NCI-H1436 treated with DMSO at 0.1 percent for 48 hours (cell line): ENCODE results near the gene SLAMF9.

ENCODE experiments used
- DNase-seq: peaks from one replicate; lab custom pipeline; 2025; lab: John Stamatoyannopoulos, UW

The SLAMF9 gene

GRCh38 chr1:159974350-159974965 is 20.4 kb upstream of the SLAMF9 start:
- no peak for DNase-seq

DNA sequence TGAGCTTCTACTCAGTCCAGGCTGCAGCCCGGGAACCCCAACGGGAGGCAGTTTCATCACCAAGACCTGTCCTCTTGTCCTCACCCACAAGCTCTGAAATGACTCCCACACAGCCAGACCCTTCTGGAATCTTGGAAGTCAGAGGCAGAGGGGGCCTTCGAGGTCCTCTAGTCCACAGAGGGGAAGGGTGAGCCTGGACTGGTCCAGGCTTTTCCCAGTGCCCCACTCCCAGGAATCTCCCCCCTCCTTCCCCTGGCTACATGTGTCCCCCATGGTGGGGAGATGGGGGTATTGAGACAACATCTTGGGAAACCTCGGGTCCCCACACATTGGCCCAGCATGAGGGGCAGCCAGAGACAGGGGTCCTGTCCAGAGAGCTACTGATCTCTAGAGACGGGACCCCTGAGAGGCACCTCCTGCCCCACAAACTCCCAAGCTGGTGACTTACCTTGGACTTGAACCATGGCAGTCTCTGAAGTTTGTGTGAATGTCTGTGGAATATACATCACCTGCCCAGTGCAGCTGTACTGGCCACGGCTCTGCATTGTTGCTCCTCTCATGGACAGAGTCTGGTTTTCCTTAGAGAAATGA is 19.4 kb upstream of the SLAMF9 start:
- no peak for DNase-seq

DNA sequence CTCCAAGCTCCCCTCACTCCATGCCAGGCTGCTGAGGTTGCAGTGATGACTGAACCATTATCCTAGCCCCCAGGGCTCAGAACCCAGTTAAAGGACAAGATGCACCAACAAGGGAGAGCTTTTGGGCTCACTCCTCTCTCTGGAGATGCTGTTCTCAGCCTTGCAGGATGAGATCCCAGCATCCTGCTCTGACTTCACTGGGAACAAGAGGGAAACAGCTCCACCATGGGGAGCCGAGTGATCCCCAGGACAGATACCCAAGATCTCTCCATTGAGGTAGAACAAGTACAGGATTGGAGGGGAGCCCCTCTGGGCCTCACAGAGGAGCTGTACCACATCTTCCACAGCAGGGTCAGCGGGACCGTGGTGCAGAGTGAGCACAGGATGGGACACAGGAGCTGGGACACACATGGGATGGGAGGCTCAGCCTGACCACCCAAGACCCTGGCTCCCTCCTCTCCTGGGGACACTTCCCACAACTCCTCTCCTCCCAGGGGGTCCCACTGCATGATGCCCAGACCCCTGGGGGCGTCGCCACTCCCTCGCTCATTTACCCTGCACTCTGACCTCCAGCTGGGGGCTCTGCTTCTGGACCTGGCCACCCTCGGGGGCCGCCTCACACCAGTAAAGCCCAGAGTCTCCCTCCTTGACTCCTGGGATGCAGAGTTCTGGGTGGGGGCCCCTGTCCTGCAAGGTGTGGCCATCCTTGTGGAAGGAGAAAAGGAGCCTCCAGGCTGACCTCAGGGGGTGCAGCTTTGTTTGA is 18.6 kb upstream of the SLAMF9 start:
- no peak for DNase-seq

DNA sequence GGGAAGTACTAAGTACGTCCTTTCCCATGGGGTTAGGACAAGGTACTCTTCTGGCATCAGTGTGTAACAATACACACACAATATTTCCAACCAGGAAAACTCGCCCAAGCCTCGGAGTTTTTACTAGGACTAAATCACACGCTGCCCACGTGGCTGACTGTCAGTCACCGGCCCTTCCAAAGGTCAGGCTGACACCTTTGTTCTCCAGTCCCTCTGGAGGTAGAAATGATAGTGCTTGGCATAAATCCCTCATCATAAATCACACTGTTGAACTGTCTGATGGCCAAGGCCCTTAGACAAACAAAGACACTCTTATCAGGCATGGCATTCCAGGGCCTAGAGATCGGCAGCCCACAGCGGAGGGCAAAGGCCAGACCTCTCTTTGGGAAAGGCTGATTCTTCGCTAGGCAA is 16.9 kb upstream of the SLAMF9 start:
- DNase-seq = no peak

DNA sequence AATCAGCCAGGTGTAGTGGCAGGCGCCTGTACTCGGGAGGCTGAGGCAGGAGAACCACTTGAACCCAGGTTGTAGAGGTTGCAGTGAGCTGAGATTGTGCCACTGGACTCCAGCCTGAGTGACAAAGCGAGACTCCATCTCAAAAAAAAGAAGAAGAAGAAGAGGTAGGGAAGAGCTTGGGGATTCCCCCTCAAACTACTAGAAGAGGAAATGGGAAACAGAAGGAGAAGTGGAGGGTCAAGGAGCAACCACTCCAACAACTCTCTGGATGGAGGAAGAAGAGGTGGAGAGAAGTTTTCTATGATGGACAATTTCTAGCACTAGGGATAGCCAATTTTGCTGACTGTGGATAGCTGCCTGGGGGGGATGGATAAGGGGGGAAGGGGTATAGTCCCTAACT is 14.9 kb upstream of the SLAMF9 start:
- no peak for DNase-seq

DNA sequence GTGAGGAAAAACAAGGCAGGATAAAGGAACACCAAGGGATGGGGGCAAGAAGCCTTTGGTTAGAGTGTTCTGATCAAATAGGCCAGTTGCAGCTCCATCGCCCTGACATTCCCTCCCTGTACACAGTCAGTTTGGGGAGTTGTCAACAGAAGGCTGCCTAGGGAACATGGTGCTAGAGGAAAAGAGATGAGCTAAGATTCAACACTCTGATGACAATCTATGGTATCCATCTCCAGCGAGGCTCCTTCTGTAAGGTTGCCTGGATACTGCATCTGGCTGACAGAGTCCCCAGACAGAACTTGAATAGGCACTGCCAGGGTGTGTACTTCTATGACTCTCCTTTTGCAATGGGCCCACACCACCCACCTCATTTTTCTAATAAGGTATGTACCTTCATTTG is 11.2 kb upstream of the SLAMF9 start:
- DNase-seq = no peak

DNA sequence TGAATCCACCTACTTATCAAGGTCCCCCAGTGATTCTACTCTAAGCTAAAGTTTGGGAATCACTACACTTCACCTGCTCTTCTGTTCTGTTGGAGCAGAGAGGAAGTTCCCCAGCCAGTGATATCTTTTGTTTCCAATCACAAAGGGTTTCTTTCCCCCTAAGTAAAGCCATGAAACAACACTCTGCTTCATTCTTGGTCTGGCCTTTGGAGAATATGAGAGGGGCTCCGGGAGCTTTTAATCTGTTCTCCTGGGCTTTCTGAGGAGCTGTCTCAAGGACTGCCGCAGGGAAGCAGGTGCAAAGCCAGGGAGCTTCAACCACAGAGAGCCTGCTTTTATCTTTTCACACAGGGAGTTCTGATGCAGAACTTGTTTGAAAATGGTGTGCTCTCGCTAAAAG is 10.1 kb upstream of the SLAMF9 start:
- no peak for DNase-seq

DNA sequence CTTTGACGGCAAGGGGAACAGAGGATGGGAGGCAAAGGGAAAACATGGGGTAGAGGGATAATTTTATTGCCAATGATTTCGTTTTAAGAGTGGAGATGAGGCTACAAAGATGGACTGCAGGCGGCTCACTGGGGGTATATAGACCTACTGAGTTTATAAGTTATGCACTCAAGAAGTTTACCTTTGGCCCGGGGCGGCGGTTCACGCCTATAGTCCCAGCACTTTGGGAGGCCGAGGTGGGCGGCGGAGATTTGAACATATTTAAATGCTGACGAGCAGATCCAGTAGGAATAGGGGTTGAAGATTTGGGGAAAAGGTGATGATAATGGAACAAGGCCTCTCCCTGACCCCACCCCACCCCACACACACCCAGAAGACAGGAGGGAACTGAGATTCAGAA is 8.1 kb upstream of the SLAMF9 start:
- DNase-seq = no peak

GRCh38 chr1:159961636-159962035 is 7.6 kb upstream of the SLAMF9 start:
- DNase-seq = no peak

- DNase-seq = no peak
These were observed 6.8 kb upstream of the SLAMF9 start for GRCh38 chr1:159960721-159961381.

GRCh38 chr1:159959451-159959850 is 5.4 kb upstream of the SLAMF9 start:
- DNase-seq = no peak

DNA sequence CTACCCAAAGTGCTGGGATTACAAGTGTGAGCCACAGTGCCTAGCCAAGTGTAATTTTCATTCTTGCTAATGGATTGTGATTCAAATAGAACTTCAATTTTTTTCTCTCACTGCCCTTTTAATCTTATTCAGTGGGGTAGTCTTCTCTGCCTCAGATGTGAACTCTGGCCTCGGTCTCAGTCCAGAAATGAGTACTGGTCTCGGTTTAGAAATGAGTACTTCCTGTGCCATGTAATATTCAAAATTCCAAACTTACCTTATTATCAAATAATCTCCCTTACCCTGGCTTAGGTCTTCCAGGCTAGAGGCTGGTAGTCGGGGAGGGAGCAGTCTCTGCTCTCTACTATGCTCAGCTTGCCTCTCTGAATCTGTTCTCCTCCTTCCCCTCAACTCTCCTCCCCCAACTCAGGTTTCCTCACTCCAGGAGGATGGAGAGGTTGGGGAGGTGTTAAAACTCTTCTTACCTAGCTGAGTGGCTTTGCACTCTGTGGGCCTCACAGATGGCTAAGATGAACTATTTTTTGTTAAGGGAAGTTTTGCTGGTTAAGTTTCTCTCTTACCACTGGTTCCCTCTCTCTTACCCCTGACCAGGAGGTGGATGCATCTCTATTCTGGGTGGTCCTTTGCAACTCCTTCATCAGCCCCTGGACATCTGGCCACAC is 4.8 kb upstream of the SLAMF9 start:
- DNase-seq = no peak

- no peak for DNase-seq
These were observed 3.8 kb upstream of the SLAMF9 start for GRCh38 chr1:159957824-159958268.

DNA sequence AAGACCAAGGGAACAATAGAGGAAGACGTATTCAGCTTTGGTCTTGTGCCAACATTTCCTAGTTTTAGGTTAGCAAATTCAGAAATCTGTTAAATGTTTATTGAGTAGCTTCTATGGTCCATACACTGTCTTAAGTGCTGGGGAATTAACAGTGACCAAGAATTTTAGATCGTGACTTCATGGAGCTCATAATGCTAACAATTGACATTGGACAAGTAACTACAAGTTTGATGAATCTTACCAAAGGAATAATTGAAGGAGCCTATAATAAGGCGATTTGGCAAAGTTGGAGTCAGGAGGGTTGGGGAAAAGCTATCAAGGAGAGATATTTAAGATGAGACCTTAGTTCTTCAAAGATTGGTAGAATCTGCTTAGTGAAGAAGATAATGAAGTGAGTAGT is 1.4 kb upstream of the SLAMF9 start:
- DNase-seq = no peak

DNA sequence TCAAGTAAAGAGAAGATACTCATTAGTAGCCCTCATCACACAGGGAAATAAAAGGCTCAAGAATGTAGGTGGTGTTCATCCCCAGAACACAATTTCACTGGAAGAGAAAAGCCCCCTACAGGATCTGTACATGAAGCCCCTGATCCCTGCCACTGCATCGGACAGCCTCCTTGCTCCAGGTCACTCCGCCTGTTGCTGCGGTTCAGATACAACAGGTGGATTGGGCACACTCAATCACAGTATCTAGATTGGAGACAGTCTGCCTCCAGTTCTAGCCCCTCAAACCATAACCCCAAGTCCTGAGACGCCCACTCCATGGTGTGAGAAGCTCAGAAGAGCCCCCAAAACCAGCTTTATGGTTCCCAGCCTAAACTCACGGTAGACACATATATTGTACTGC is 1.1 kb downstream of the SLAMF9 start:
- DNase-seq = no peak

DNA sequence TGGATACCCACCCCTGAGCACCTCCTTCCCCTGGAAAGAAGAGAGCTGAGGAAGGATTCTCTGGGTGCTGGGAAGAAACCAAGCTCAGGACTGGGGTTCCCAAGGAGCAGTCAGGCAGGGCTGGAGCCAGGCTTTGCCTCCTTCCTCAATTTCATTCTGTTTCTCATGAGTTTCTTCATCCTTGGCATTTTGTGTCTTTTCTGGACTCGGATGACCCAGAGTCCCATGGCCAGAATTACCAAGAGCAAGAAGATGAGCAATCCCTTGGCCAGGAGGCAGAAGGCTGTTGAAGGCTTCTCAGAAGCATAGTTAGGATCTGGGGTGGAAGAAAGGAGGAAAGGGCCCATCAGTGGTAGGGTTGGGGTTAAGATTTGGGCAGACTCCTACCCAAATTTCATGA is 2.5 kb downstream of the SLAMF9 start:
- DNase-seq = no peak

GRCh38 chr1:159951016-159951415 is 3.0 kb downstream of the SLAMF9 start:
- no peak for DNase-seq

DNA sequence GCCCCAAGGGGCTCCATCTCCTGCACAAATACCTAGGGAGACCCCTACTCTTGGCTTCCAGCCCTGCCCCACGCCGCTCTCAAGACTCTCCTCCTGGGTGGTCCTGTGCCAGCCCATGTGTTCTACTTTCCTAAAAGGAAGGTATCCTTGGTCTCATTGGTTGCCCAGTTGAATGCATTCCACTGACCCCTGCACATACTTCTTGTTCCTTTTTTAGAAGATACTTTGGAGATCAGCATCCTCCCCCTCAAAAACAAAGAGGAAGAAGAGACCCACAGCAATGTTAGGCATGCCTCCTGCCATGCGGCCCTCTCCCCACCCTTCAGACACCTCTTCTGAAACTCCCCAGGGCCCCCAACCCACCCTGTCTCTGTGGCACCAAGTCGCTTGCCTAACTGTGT is 4.1 kb downstream of the SLAMF9 start:
- no peak for DNase-seq

GRCh38 chr1:159949123-159949522 is 4.9 kb downstream of the SLAMF9 start:
- DNase-seq = no peak

DNA sequence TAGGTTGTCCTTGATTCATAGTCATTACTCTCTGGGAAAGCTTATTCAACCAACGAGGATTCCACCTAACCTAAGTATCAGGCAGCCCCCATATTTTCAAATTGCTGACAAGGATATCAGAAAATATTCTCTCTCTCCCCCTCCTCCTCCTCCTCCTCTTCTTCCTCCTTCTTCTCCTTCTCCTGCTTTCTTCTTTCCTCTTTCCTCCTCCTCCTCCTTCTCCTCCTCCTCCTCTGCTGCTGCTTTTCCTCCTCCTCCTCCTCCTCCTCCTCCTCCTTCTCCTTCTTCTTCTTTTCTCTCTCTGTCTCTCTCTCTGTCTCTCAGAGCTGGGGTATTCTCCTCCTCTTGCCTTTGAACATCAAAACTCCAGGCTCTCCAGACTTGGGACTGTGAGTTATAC is 6.1 kb downstream of the SLAMF9 start:
- DNase-seq = no peak

GRCh38 chr1:159946242-159947187 is 7.5 kb downstream of the SLAMF9 start:
- no peak for DNase-seq
